Esophagus squamous epithelium (tissue), 4 donors: Measurements from ENCODE around the gene PNISR.

Experiments used
- POLR2A ChIP-seq, 4 donors: fragments of 450-650 bp; IDR thresholded peaks; one replicate each; pipeline ENCODE4 v1.6.1; 2017; ENCODE audit warnings: antibody characterized with exemption in 4 of 4, mild to moderate bottlenecking in 4 of 4, moderate library complexity in 3 of 4
- TF ChIP-seq, protein P1 (sequence below), 6 experiments: fragments of 450-650 bp in 4 of 6; fragments of 200-600 bp in 2 of 6; sonication (generic) in 2 of 6; IDR thresholded peaks; one replicate each; pipeline ENCODE4 v1.5.1; 2016 to 2019; ENCODE audit warnings: antibody characterized with exemption in 6 of 6, mild to moderate bottlenecking in 4 of 6, moderate library complexity in 4 of 6

- TF ChIP-seq, protein P1, sequence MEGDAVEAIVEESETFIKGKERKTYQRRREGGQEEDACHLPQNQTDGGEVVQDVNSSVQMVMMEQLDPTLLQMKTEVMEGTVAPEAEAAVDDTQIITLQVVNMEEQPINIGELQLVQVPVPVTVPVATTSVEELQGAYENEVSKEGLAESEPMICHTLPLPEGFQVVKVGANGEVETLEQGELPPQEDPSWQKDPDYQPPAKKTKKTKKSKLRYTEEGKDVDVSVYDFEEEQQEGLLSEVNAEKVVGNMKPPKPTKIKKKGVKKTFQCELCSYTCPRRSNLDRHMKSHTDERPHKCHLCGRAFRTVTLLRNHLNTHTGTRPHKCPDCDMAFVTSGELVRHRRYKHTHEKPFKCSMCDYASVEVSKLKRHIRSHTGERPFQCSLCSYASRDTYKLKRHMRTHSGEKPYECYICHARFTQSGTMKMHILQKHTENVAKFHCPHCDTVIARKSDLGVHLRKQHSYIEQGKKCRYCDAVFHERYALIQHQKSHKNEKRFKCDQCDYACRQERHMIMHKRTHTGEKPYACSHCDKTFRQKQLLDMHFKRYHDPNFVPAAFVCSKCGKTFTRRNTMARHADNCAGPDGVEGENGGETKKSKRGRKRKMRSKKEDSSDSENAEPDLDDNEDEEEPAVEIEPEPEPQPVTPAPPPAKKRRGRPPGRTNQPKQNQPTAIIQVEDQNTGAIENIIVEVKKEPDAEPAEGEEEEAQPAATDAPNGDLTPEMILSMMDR (IDR thresholded peaks at IDR 0.05): no peak
- no peak for TF ChIP-seq POLR2A (IDR thresholded peaks at IDR 0.05)
Observed at GRCh38 chr6:99390896-99391295, 34.2 kb downstream of the PNISR start.
